Measurements from ENCODE around the gene PPHLN1. TPM values are rescaled to one million over a fixed set of nuclear protein-coding genes. Genes with fewer than 3 reads are reported as not detected.

The PPHLN1 gene
- total RNA-seq, 2 donors from 2014 or later: 66.6 to 77.6 TPM

- WGBS, 2 experiments (ENCODE audit: insufficient coverage in 1 of 2, insufficient read length in 1 of 2): 66 to 71% methylated on average over 4 of the region's 4 CpGs
- no peak overlapping the region for H3K4me3 Mint-ChIP-seq
- Histone ChIP-seq H3K36me3 (ENCODE audit: control insufficient read depth, insufficient read depth, low read length) (peaks cover 15% of the 10 kb centered on the region), H3K9me3 (ENCODE audit: control insufficient read depth, low read length) (no peaks in the 10 kb centered on the region), H3K27ac (ENCODE audit: low read depth, low read length) (no peak overlapping the region), H3K27me3 (ENCODE audit: control insufficient read depth, insufficient read depth, low read length, poor library complexity, severe bottlenecking) (no peaks in the 10 kb centered on the region), H3K4me3 (ENCODE audit: low read length) (no peak overlapping the region), H3K4me1 (ENCODE audit: control insufficient read depth, insufficient read depth, low read length) (no peaks in the 10 kb centered on the region), H3K9ac (ENCODE audit: extremely low read depth, low read length, poor library complexity, severe bottlenecking) (no peak overlapping the region)
- H3K4me1 Mint-ChIP-seq: no peaks in the 10 kb centered on the region
- H3K27ac Mint-ChIP-seq: no peak overlapping the region
- no peaks in the 10 kb centered on the region for H3K27me3 Mint-ChIP-seq (ENCODE audit: insufficient read depth)
- TF ChIP-seq CTCF (conservative IDR thresholded peaks at IDR 0.05): no peak
- peaks cover 15% of the 10 kb centered on the region for H3K9me3 Mint-ChIP-seq
- DNase-seq: no peak
- H3K36me3 Mint-ChIP-seq (ENCODE audit: low read depth): peaks cover 20% of the 10 kb centered on the region
Observed at GRCh38 chr12:42370013-42370412, 44.0 kb downstream of the PPHLN1 start.

GRCh38 chr12:42372154-42372791, 46.3 kb downstream of the PPHLN1 start:
- Mint-ChIP-seq H3K9me3 (peaks cover 15% of the 10 kb centered on the region), H3K27me3 (ENCODE audit: insufficient read depth) (no peaks in the 10 kb centered on the region), H3K4me3 (no peak overlapping the region), H3K27ac (no peak overlapping the region), H3K4me1 (no peaks in the 10 kb centered on the region), H3K36me3 (ENCODE audit: low read depth) (peaks cover 27% of the 10 kb centered on the region)
- H3K9me3 ChIP-seq (ENCODE audit: control insufficient read depth, low read length): no peaks in the 10 kb centered on the region
- H3K36me3 ChIP-seq (ENCODE audit: control insufficient read depth, insufficient read depth, low read length): peaks cover 31% of the 10 kb centered on the region
- no peaks in the 10 kb centered on the region for H3K4me1 ChIP-seq (ENCODE audit: control insufficient read depth, insufficient read depth, low read length)
- H3K27ac ChIP-seq (ENCODE audit: low read depth, low read length): no peak overlapping the region
- TF ChIP-seq CTCF (conservative IDR thresholded peaks at IDR 0.05): peak; percentile 87
- no peaks in the 10 kb centered on the region for H3K27me3 ChIP-seq (ENCODE audit: control insufficient read depth, insufficient read depth, low read length, poor library complexity, severe bottlenecking)
- DNase-seq: peak; percentile 62
- 90 to 92% methylated on average over 2 of the region's 2 CpGs for WGBS, 2 experiments (ENCODE audit: insufficient coverage in 1 of 2, insufficient read length in 1 of 2)
- H3K4me3 ChIP-seq (ENCODE audit: low read length): no peak overlapping the region
- H3K9ac ChIP-seq (ENCODE audit: extremely low read depth, low read length, poor library complexity, severe bottlenecking): no peak overlapping the region

- Mint-ChIP-seq H3K27ac (no peak overlapping the region), H3K27me3 (ENCODE audit: insufficient read depth) (no peaks in the 10 kb centered on the region)
- H3K9ac ChIP-seq (ENCODE audit: extremely low read depth, low read length, poor library complexity, severe bottlenecking): no peak overlapping the region
Observed at GRCh38 chr12:42373669-42374068, 47.7 kb downstream of the PPHLN1 start.

More at GRCh38 chr12:42373669-42374068, 47.7 kb downstream of the PPHLN1 start:
- no peaks in the 10 kb centered on the region for H3K4me1 ChIP-seq (ENCODE audit: control insufficient read depth, insufficient read depth, low read length)
- H3K4me1 Mint-ChIP-seq: no peaks in the 10 kb centered on the region
- no peak overlapping the region for H3K4me3 Mint-ChIP-seq
- H3K36me3 Mint-ChIP-seq (ENCODE audit: low read depth): peaks cover 27% of the 10 kb centered on the region
- peaks cover 15% of the 10 kb centered on the region for H3K9me3 Mint-ChIP-seq
- no peak overlapping the region for H3K27ac ChIP-seq (ENCODE audit: low read depth, low read length)
- H3K9me3 ChIP-seq (ENCODE audit: control insufficient read depth, low read length): no peaks in the 10 kb centered on the region
- no peak for DNase-seq
- no peak overlapping the region for H3K4me3 ChIP-seq (ENCODE audit: low read length)
- peaks cover 37% of the 10 kb centered on the region for H3K36me3 ChIP-seq (ENCODE audit: control insufficient read depth, insufficient read depth, low read length)
- no peak for TF ChIP-seq CTCF (conservative IDR thresholded peaks at IDR 0.05)
- no peaks in the 10 kb centered on the region for H3K27me3 ChIP-seq (ENCODE audit: control insufficient read depth, insufficient read depth, low read length, poor library complexity, severe bottlenecking)

Measured in endodermal cell (in vitro differentiated cells).